ENCODE measurements around the gene KCNA5. TPM values are rescaled to one million over a fixed set of nuclear protein-coding genes. Genes with fewer than 3 reads are reported as not detected.

Gene KCNA5
- total RNA-seq, 1 donor from 2014 or later, result not detected

GRCh38 chr12:5027046-5027821, 16.4 kb upstream of the KCNA5 start:
- intact Hi-C loops (cut with micrococcal nuclease), result no loop called here

DNA sequence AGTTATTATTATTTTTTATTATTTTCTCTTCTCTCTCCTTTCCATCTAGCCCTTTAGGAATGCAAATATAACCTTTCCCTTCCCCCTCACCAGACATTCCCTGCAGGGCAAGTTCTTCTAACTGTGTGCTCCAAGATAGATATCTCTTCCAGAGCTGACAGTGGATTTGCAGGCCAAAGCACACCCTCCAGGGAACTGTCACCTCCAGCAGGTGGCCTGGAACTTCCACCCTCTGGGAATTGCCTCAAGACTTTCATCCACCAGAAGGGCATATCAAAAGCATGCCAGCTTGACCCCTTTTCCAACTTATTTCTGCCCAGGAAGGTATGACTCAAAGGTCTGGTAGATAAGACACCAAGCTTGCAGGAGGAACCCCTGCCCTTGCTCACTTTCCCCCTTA, 13.6 kb upstream of the KCNA5 start:
- intact Hi-C loops (cut with micrococcal nuclease), result no loop called here

GRCh38 chr12:5031242-5031641, 12.4 kb upstream of the KCNA5 start:
- intact Hi-C loops (cut with micrococcal nuclease), result no loop called here

GRCh38 chr12:5031958-5032357, 11.7 kb upstream of the KCNA5 start:
- intact Hi-C loops (cut with micrococcal nuclease), result no loop called here

GRCh38 chr12:5032821-5033220, 10.9 kb upstream of the KCNA5 start:
- intact Hi-C loops (cut with micrococcal nuclease), result no loop called here

DNA sequence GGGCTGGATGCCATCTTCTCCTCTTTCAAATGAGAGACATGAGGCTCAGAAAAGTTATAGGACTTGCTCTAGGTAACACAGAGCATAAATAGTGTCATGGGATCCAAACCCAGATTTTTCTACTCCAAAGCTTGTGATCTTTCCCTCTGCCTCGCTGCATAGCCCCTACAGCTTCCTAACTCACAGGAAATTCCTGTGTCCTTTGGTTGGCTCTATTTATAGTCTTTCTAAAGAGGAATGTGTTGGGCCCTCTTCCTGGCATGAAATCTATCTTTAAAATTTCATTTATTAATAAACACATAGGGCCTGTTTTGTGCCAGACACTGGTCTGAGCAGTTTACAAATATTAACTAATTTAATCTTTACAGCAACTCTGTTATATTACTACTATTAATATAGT, 9.8 kb upstream of the KCNA5 start:
- intact Hi-C loops (cut with micrococcal nuclease), result no loop called here

- intact Hi-C loops (cut with micrococcal nuclease), result no loop called here
Measured at GRCh38 chr12:5034603-5035002, 9.1 kb upstream of the KCNA5 start.

DNA sequence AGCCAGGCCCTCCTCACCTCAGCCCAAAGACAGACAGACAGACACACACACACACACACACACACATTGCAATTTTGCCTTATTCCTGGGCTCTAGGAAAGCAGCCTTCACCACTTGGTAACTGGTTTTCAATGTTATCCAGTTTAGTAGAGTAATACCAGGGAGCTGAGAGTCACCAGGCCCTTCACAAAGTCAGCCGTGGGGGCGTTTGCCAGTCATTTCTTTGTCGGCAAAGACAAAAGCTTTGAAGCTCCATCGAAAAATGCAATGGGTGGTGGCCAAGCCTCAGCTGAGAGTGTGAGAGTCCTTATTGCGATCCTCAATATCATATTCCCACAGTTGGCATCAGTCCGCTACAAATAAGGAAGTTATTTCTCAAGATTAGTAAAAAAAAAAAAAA, 8.1 kb upstream of the KCNA5 start:
- intact Hi-C loops (cut with micrococcal nuclease), result no loop called here

DNA sequence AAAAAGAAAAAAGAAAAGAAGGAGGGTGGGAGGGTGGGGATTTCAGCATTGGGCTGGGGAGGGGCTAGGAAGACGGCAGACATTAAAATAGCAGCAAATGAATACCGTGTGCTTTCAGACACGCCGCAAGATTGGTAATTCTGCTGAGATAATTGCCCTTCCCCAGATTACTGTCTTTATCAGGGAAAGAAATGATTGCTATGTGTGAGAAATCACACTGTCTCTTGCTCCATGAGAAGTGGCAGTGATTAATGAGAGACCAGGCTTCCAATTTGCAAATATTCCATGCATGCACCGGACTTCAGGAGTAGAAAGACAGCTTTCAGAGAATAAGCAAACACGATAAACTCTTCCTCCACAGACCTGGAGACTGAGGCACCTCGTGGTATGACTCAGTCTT, 7.6 kb upstream of the KCNA5 start:
- intact Hi-C loops (cut with micrococcal nuclease), result no loop called here

GRCh38 chr12:5037795-5038357, 5.8 kb upstream of the KCNA5 start:
- intact Hi-C loops (cut with micrococcal nuclease), result no loop called here

- intact Hi-C loops (cut with micrococcal nuclease), result no loop called here
Measured at GRCh38 chr12:5038781-5039311, 4.8 kb upstream of the KCNA5 start.

GRCh38 chr12:5039815-5040214, 3.9 kb upstream of the KCNA5 start:
- intact Hi-C loops (cut with micrococcal nuclease), result no loop called here

GRCh38 chr12:5040368-5040767, 3.3 kb upstream of the KCNA5 start:
- intact Hi-C loops (cut with micrococcal nuclease), result no loop called here

GRCh38 chr12:5044420-5045295, 979 bp downstream of the KCNA5 start:
- intact Hi-C loops (cut with micrococcal nuclease), result no loop called here

DNA sequence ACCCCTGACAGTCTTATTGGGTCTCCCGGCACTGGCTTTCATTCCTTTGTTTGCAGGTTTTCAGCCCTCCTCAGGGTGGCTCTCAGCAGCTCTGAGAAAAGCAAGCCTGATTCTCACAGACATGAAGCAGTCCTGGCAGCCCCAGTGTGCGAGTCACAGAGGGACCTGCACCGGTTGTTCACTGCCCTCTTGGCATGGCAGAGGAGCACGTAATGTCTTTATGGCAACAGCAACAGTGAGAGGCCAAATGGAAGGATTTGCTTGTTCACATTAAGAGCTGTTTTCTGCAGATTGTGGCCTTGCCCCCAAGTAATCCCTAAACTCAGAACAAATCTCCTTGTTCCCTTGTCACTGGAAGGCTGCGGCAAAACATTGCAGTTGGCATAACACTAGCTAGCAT, 3.4 kb downstream of the KCNA5 start:
- intact Hi-C loops (cut with micrococcal nuclease), result no loop called here

DNA sequence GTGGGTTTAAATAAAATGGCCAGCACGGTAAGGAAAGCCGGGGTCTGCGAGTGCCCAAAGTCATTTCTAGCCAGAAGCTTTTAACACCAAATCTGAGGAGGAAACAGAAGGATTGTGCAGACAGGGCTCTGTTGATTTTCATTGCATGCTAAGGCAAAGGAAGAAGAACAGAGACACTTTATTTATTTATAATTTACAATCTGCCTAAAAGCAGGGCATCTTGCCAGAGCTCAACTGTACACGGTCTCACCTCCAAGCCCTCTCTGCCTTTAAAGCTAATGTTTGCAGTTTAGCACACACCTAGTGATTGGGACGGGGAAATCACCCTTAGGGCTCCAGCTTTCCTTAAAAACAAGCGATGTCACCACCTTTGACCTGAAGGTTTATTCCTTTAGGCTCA, 4.0 kb downstream of the KCNA5 start:
- intact Hi-C loops (cut with micrococcal nuclease), result no loop called here

DNA sequence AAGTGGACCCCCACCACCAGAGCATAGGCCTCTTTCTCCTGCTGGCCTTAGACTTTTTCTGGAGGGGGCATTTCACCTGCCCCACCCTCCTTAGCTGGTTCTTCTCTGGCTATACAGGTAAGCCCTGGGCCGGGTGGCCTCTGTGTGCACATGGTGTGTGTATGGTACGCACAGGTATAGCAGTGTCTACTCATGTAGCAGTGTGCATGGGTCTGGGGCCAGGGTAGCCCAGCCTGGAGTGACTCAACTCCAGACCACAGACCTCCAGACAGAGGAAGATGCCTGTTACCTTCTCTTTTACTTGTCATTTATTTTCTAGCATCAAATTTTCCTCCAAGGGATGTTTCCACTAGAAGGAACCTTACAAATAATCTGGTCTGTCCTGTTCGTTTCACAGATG, 6.9 kb downstream of the KCNA5 start:
- intact Hi-C loops (cut with micrococcal nuclease), result no loop called here

DNA sequence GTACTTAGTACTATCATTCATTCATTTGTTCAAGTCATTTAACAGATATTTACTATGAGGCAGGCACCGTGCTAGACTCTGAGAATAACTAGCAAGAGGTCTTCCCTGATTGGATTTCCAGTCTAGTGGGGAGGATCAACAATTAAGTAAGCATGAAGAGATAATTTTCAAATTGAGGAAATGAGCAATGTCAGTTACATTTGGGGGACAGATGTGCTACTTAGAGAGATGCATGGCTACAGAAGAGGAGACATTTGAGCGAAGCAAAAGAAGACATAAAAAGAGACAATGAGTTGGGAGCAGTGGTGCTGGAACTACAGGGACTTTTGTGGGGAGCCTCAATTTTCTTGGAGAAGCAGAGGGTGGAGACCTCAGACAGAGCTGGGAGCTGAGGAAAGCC, 7.7 kb downstream of the KCNA5 start:
- intact Hi-C loops (cut with micrococcal nuclease), result no loop called here

GRCh38 chr12:5051913-5052312, 8.2 kb downstream of the KCNA5 start:
- intact Hi-C loops (cut with micrococcal nuclease), result no loop called here

DNA sequence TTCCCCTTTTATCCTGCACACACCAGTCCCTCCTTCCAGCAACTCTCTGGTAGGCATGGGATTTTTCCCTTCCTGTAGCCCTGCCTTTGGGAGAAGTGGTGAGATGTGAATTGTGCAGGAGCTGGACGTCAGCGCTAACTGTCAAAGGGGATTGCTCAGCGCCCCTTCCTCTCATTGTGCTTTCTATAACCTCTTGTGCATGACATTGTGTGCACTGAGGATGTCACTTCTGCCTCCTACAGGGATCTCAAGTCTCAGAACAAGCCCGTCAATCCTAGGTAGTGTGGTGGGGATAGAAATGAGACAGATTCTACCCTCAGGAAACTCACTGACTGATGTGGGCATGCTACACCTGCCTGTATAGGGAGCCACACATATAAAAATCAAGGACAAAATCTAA, 8.7 kb downstream of the KCNA5 start:
- intact Hi-C loops (cut with micrococcal nuclease), result no loop called here

DNA sequence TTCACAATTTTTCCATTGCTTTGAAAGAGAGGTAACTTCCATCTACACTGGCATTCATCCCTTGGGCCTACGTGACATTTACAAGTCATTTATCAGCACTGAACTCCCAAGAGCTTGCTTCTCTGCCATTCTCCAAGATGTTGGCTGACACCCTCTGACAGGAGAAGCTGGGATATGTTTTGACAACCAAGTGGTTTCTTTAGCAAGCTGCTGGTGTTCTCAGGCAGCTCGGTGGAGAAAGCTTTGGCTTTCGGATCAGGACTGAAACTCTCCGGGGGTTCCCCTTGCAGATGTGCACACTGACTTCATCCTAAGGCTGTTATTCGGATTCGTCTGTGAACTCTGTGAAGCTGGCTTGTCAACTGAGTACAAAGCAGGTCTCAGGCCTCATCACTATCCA, 15.7 kb downstream of the KCNA5 start:
- intact Hi-C loops (cut with micrococcal nuclease), result no loop called here

GRCh38 chr12:5060958-5061357, 17.3 kb downstream of the KCNA5 start:
- intact Hi-C loops (cut with micrococcal nuclease), result no loop called here
